Activated CD8-positive, alpha-beta T cell treated with anti-CD3 and anti-CD28 coated beads for 36 hours (primary cell): Measurements from ENCODE around the gene BET1L. TPM values are rescaled to one million over a fixed set of nuclear protein-coding genes. Genes with fewer than 3 reads are reported as not detected.
A peak's percentile ranks its signal among the peaks of the same experiment; 100 is the strongest.
"Not testable (repeated sequence)": the region's sequence is repeated elsewhere in the genome, so short reads cannot be mapped to it uniquely, and the experiment has no call there.

ENCODE experiments used
- ATAC-seq: fragments of 200-7000 bp; cut with Tn5 transposase; one replicate; pipeline ENCODE4 v1.10.0; 2021; ENCODE audit warnings: mild to moderate bottlenecking, moderate library complexity
- CTCF ChIA-PET: fragments of 350-600 bp; sonication (Branson Sonifier 250); formaldehyde crosslinking; loops from one replicate; lab custom pipeline; 2021; ENCODE audit warnings: antibody characterized with exemption; lab: Charles Lee
- POLR2A ChIA-PET: fragments of 350-600 bp; sonication (Branson Sonifier 250); formaldehyde crosslinking; loops from one replicate; lab custom pipeline; 2021; ENCODE audit warnings: antibody characterized with exemption; lab: Charles Lee
- DNase-seq: peaks from one replicate; pipeline ENCODE4 v3.0.0-alpha.2; 2020
- H3K27ac Mint-ChIP-seq: one replicate; pipeline ENCODE4 v1.8.0; 2021; ENCODE audit warnings: mild to moderate bottlenecking, mixed read lengths
- H3K27me3 Mint-ChIP-seq: one replicate; pipeline ENCODE4 v1.8.0; 2021; ENCODE audit warnings: mixed read lengths
- H3K36me3 Mint-ChIP-seq: one replicate; pipeline ENCODE4 v1.8.0; 2021; ENCODE audit warnings: low read depth, mixed read lengths
- H3K4me1 Mint-ChIP-seq: one replicate; pipeline ENCODE4 v1.8.0; 2021; ENCODE audit warnings: low read depth, mixed read lengths
- H3K4me3 Mint-ChIP-seq: one replicate; pipeline ENCODE4 v1.8.0; 2021; ENCODE audit warnings: mild to moderate bottlenecking, moderate library complexity, mixed read lengths
- H3K9me3 Mint-ChIP-seq: one replicate; pipeline ENCODE4 v1.8.0; 2021; ENCODE audit warnings: mixed read lengths
- intact Hi-C: fragments of 100-400 bp; cut with micrococcal nuclease; formaldehyde crosslinking; loops from one replicate; pipeline ENCODE4 v1.10.0; 2022
- total RNA-seq, 2 experiments: library from RNA; stranded (reverse); gene quantifications; one replicate each; pipeline ENCODE4 v1.2.3, GENCODE V29; 2021
- TF ChIP-seq, protein P1 (sequence below): fragments of 200-600 bp; IDR thresholded peaks from one replicate; pipeline ENCODE4 v1.8.0; 2022; ENCODE audit warnings: antibody characterized with exemption, mild to moderate bottlenecking

BET1L gene
- total RNA-seq, 2 experiments from 2014 or later: 58.4 to 68.9 TPM

DNA sequence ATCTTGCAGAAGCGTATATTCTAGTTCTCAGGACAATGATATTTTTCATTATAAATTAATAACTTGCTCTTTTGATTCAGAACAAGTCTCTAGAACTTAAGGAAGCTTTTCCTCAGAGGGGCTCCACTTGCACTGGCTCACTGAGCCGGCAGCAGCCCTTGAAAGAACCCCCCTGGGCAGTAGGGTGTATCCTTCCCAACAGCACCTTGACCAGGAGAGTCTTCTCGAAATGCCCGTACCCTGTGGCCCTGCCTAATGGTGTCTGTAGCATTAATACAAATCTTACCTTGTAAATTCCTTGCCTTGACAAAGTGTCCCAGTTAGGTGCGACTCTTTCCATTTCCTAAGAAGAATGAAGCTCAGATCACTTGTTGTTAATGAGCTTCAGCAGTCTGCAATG, 43.1 kb upstream of the BET1L start:
- no peak overlapping the region for H3K4me3 Mint-ChIP-seq
- H3K36me3 Mint-ChIP-seq: peaks cover 61% of the 10 kb centered on the region
- ATAC-seq (no peak), DNase-seq (no peak)
- TF ChIP-seq, protein P1, sequence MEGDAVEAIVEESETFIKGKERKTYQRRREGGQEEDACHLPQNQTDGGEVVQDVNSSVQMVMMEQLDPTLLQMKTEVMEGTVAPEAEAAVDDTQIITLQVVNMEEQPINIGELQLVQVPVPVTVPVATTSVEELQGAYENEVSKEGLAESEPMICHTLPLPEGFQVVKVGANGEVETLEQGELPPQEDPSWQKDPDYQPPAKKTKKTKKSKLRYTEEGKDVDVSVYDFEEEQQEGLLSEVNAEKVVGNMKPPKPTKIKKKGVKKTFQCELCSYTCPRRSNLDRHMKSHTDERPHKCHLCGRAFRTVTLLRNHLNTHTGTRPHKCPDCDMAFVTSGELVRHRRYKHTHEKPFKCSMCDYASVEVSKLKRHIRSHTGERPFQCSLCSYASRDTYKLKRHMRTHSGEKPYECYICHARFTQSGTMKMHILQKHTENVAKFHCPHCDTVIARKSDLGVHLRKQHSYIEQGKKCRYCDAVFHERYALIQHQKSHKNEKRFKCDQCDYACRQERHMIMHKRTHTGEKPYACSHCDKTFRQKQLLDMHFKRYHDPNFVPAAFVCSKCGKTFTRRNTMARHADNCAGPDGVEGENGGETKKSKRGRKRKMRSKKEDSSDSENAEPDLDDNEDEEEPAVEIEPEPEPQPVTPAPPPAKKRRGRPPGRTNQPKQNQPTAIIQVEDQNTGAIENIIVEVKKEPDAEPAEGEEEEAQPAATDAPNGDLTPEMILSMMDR: no peak
- ChIA-PET POLR2A (interaction anchor here (0.7 to 3.9 kb wide), 13 partner anchors 9 to 113 kb away, joined by 3 to 24 read pairs (median 6); partner anchors contain the start of genes IFITM2, NLRP6, PSMD13 and SIRT3), CTCF (interaction anchor here (0.7 to 5.1 kb wide), 43 partner anchors 8 to 223 kb away, joined by 3 to 71 read pairs (median 10); partner anchors contain the start of genes ANO9, BET1L, IFITM2 and IFITM5)
- no peaks in the 10 kb centered on the region for H3K9me3 Mint-ChIP-seq
- no peak overlapping the region for H3K27ac Mint-ChIP-seq
- no peaks in the 10 kb centered on the region for H3K27me3 Mint-ChIP-seq
- intact Hi-C loops: no loop called here
- peaks cover 20% of the 10 kb centered on the region for H3K4me1 Mint-ChIP-seq

DNA sequence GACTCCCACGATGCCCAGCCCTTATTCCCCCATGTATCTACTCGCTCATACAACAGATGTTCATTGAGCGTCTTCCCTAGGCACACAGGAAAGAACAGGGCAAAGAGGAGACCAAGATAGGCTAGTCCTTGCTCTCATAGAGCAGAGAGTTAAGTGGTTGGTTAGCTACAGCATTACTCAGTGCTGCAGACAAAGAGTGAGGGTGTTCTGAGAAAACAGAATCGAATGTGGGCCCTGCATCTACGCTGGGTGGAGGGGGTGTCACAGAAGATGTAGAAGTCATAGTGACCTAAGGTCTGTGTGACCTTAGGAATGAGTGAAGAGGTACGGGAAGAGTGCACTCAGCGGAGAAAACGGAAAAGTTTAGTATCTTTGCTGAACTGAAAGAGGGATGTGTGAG, 41.9 kb upstream of the BET1L start:
- peak overlapping the region; percentile 8 for H3K27ac Mint-ChIP-seq
- CTCF ChIA-PET: interaction anchor here (0.8 to 5.1 kb wide), 9 partner anchors 11 to 200 kb away, joined by 3 to 71 read pairs (median 14); partner anchors contain the start of genes BET1L, NLRP6, PSMD13 and PTDSS2
- intact Hi-C loops: no loop called here

DNA sequence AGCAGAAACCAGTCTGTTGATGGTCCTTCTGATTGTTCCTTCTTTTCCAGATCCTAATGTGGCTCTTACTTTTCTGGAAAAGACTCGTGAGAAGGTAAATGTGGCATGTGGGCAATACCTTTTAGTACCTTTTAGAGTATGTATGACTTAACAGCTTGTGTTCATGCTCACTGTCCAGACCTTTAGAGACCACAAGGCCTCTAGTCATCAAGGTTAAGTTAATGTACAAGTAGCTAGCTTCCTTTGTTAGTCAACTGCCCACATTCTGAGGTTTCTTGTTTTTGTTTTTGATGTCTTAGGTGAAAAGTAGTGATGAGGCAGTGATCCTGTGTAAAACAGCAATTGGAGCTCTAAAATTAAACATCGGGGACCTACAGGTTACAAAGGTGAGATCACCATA, 37.2 kb upstream of the BET1L start:
- H3K36me3 Mint-ChIP-seq: peaks cover 76% of the 10 kb centered on the region
- H3K27ac Mint-ChIP-seq: no peak overlapping the region
- TF ChIP-seq, protein P1: no peak
- CTCF ChIA-PET: interaction anchor here (1.3 kb wide), 1 partner anchor 9 kb away, joined by 5 read pairs; no protein-coding TSS in a partner anchor
- H3K9me3 Mint-ChIP-seq: no peaks in the 10 kb centered on the region
- no peak overlapping the region for H3K4me3 Mint-ChIP-seq
- no peak for ATAC-seq
- DNase-seq: no peak
- intact Hi-C loops: no loop called here
- POLR2A ChIA-PET: interaction anchor here (0.7 to 1.6 kb wide), 3 partner anchors 23 to 111 kb away, joined by 3 read pairs; no protein-coding TSS in a partner anchor
- H3K4me1 Mint-ChIP-seq: peaks cover 42% of the 10 kb centered on the region
- no peaks in the 10 kb centered on the region for H3K27me3 Mint-ChIP-seq

More for the DNA sequence above, 41.9 kb upstream of the BET1L start:
- H3K4me1 Mint-ChIP-seq: peaks cover 25% of the 10 kb centered on the region
- no peak overlapping the region for H3K4me3 Mint-ChIP-seq
- H3K36me3 Mint-ChIP-seq: peaks cover 68% of the 10 kb centered on the region
- no peak for ATAC-seq
- TF ChIP-seq, protein P1: no peak
- DNase-seq: no peak
- no peaks in the 10 kb centered on the region for H3K27me3 Mint-ChIP-seq
- no peaks in the 10 kb centered on the region for H3K9me3 Mint-ChIP-seq
- POLR2A ChIA-PET: interaction anchor here (1.0 to 3.9 kb wide), 2 partner anchors 11 to 28 kb away, joined by 3 to 24 read pairs; partner anchors contain the start of gene PSMD13

DNA sequence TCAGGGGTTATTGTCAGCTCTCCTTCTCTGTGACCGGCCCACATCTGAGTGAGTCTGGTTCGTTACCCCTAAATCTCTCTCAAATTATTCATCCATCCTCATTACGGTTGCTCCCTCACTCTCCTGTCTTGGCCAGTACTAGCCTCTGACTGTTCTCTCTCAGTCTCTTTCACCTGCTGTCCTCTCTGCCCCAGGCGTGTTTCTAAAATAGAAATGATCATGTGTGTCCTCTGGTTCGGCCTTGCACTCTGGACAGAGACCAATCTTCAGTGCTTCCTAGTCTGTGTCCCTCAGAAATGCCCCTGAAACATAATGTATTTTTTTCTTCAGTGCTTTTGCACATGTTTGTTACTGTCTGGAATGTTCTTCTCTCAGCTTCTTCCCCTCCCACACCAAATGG, 34.4 kb upstream of the BET1L start:
- ChIA-PET POLR2A (interaction anchor here (1.0 to 2.9 kb wide), 3 partner anchors 9 to 171 kb away, joined by 3 to 13 read pairs (median 4); no protein-coding TSS in a partner anchor), CTCF (interaction anchor here (1.1 to 1.9 kb wide), 2 partner anchors 9 to 10 kb away, joined by 3 to 13 read pairs; no protein-coding TSS in a partner anchor)
- ATAC-seq (no peak), DNase-seq (no peak)
- Mint-ChIP-seq H3K9me3 (no peaks in the 10 kb centered on the region), H3K27ac (peak overlapping the region; percentile 57), H3K4me3 (no peak overlapping the region), H3K27me3 (no peaks in the 10 kb centered on the region), H3K36me3 (peaks cover 66% of the 10 kb centered on the region), H3K4me1 (peaks cover 51% of the 10 kb centered on the region)
- TF ChIP-seq, protein P1: no peak
- intact Hi-C loops: no loop called here

DNA sequence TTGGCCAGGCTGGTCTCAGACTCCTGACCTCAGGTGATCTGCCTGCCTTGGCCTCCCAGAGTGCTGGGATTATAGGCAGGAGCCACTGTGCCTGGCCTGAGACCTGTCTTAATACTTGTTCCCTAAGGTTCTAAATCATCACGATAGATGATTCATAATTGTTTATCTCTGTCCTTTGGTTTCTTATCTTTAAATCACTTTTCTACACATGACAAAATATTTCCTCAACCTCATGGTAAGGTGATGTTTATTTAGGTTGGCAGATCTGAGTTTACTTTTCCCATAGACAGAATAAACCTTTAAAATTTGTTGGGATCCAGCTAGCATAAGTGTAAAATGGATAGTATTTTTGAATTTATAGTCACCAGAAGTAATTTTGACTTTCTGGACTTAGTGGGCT, 33.1 kb upstream of the BET1L start:
- H3K27me3 Mint-ChIP-seq: no peaks in the 10 kb centered on the region
- no peak overlapping the region for H3K4me3 Mint-ChIP-seq
- intact Hi-C loops: no loop called here
- no peaks in the 10 kb centered on the region for H3K9me3 Mint-ChIP-seq
- ChIA-PET POLR2A (interaction anchor here (1.1 to 6.1 kb wide), 5 partner anchors 10 to 48 kb away, joined by 3 to 43 read pairs (median 4); partner anchors contain the start of genes BET1L, PGGHG and RIC8A), CTCF (interaction anchor here (6.3 kb wide), 1 partner anchor 10 kb away, joined by 68 read pairs; no protein-coding TSS in a partner anchor)
- TF ChIP-seq, protein P1: no peak
- peak overlapping the region; percentile 51 for H3K27ac Mint-ChIP-seq
- ATAC-seq (no peak), DNase-seq (no peak)
- peaks cover 54% of the 10 kb centered on the region for H3K36me3 Mint-ChIP-seq
- peaks cover 53% of the 10 kb centered on the region for H3K4me1 Mint-ChIP-seq

DNA sequence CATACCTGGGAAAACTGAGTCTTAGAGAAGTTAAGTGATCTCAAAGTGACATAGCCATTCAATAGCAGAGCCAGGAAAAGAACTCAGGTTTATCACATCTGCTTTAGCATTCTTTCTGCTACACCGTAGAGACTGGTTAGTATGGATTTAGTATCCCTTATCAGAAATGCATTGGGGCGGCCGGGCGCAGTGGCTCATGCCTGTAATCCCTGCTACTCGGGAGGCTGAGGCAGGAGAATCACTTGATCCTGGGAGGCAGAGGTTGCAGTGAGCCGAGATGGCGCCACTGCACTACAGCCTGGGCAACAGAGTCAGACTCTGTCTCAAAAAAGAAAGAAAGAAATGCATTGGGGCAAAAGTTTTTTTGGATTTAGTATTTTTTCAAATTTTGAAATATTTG, 31.1 kb upstream of the BET1L start:
- H3K27me3 Mint-ChIP-seq, ATAC-seq, DNase-seq, intact Hi-C loops, H3K9me3 Mint-ChIP-seq: not testable (repeated sequence)
- POLR2A ChIA-PET: interaction anchor here (1.0 to 6.1 kb wide), 4 partner anchors 8 to 32 kb away, joined by 3 to 43 read pairs (median 16); partner anchors contain the start of genes BET1L and RIC8A
- peaks cover 48% of the 10 kb centered on the region for H3K4me1 Mint-ChIP-seq
- H3K36me3 Mint-ChIP-seq: peaks cover 42% of the 10 kb centered on the region
- CTCF ChIA-PET: interaction anchor here (1.0 to 6.3 kb wide), 5 partner anchors 12 to 67 kb away, joined by 3 to 68 read pairs (median 7); partner anchors contain the start of genes BET1L and RIC8A
- H3K4me3 Mint-ChIP-seq: peak overlapping the region; percentile 95
- peak overlapping the region; percentile 22 for H3K27ac Mint-ChIP-seq
